HepG2 (cell line): ENCODE data around the gene HAPLN2. TPM values are rescaled to one million over a fixed set of nuclear protein-coding genes. Genes with fewer than 3 reads are reported as not detected.

Experiments
- ATAC-seq: fragments of 200-7000 bp; cut with Tn5 transposase; 3 replicates; pipeline ENCODE4 v1.9.1; 2020; ENCODE audit warnings: mild to moderate bottlenecking, moderate library complexity
- BruUV-seq: library from RNA; stranded (reverse); fragments of 400-500 nt; replicated peaks from 2 replicates; lab custom pipeline; 2021; lab: Mats Ljungman, UMichigan
- CTCF ChIA-PET: fragments of 300-600 bp; formaldehyde crosslinking; extraction: SDS; loops from one replicate; lab custom pipeline; 2021; ENCODE audit warnings: low total read pairs, inconsistent platforms, low intra/inter-chr PET ratio; lab: Yijun Ruan, JAX
- POLR2A ChIA-PET: fragments of 350-600 bp; sonication (Branson Sonifier 250); formaldehyde crosslinking; loops from one replicate; lab custom pipeline; 2020; ENCODE audit warnings: antibody characterized with exemption, inconsistent platforms; lab: Yijun Ruan, JAX
- DNase-seq: peaks from one replicate; pipeline ENCODE4 v3.0.0-alpha.2; 2015; ENCODE audit warnings: low spot score
- FAIRE-seq: peaks from 3 replicates; lab custom pipeline; 2011; peaks lifted over from hg19 to GRCh38; lab: Jason Lieb, UNC
- H2AFZ ChIP-seq: one replicate; pipeline ENCODE4 v1.6.1; 2011; ENCODE audit warnings: low read length, inconsistent platforms
- H3K27ac ChIP-seq: fragments of 300-600 bp; 3 replicates; pipeline ENCODE4 v1.8.0; 2011; ENCODE audit warnings: mixed run types, mild to moderate bottlenecking, mixed read lengths, low read length, inconsistent platforms; ENCODE audit not compliant: insufficient read depth; ENCODE audit errors: extremely low read length
- H3K27me3 ChIP-seq, 2 experiments: fragments of 200-600 bp in 1 of 2; 2 replicates in 1 of 2; 3 replicates in 1 of 2; pipeline versions ENCODE4 v1.6.0 to v1.8.0; 2011; ENCODE audit warnings: low read length in 2 of 2, mild to moderate bottlenecking in 2 of 2, moderate library complexity in 2 of 2, inconsistent platforms in 1 of 2; ENCODE audit not compliant: insufficient read depth in 2 of 2, control insufficient read depth in 1 of 2
- H3K36me3 ChIP-seq, 2 experiments: fragments of 200-600 bp in 1 of 2; replicated peaks in 1 of 2; 2 replicates in 1 of 2; 3 replicates in 1 of 2; pipeline versions ENCODE4 v1.5.1 to v1.8.0; 2011; ENCODE audit warnings: low read length in 2 of 2, inconsistent platforms in 1 of 2; ENCODE audit not compliant: insufficient read depth in 2 of 2, control insufficient read depth in 1 of 2
- H3K4me1 ChIP-seq: 2 replicates; pipeline ENCODE4 v1.5.1; 2012; ENCODE audit warnings: low read length, inconsistent platforms; ENCODE audit not compliant: insufficient read depth
- H3K4me2 ChIP-seq: 2 replicates; pipeline ENCODE4 v1.6.0; 2011; ENCODE audit warnings: low read depth, low read length, inconsistent platforms
- H3K4me3 ChIP-seq, 3 experiments: fragments of 200-600 bp in 1 of 3; sonication (generic), shearing (Covaris generic) in 1 of 3; replicated peaks in 1 of 3; 2 replicates each; pipeline ENCODE4 v1.5.1; 2011 to 2016; ENCODE audit warnings: low read length in 3 of 3, inconsistent platforms in 2 of 3, low read depth in 2 of 3, mild to moderate bottlenecking in 2 of 3, control low read depth in 1 of 3, mixed read lengths in 1 of 3; ENCODE audit not compliant: insufficient read depth in 1 of 3
- H3K79me2 ChIP-seq: one replicate; pipeline ENCODE4 v1.6.1; 2011; ENCODE audit warnings: low read length, inconsistent platforms; ENCODE audit not compliant: insufficient read depth
- H3K9ac ChIP-seq: 2 replicates; pipeline ENCODE4 v1.6.0; 2011; ENCODE audit warnings: mild to moderate bottlenecking, low read depth, low read length, inconsistent platforms; ENCODE audit not compliant: insufficient read depth
- H3K9me3 ChIP-seq: 2 replicates; pipeline ENCODE4 v1.5.1; 2012; ENCODE audit warnings: mild to moderate bottlenecking, low read length
- H4K20me1 ChIP-seq: 2 replicates; pipeline ENCODE4 v1.6.0; 2011; ENCODE audit warnings: inconsistent platforms, mild to moderate bottlenecking, low read length, moderate library complexity; ENCODE audit not compliant: insufficient read depth
- AGO2 ChIP-seq: fragments of 200-400 bp; formaldehyde crosslinking; optimal IDR thresholded peaks from 2 replicates; pipeline ENCODE3; 2017; ENCODE audit warnings: mild to moderate bottlenecking, low read depth, low read length, moderate library complexity
- HDAC2 ChIP-seq: sonication (generic); formaldehyde crosslinking; IDR thresholded peaks from 2 replicates; pipeline ENCODE4 v1.4.0; 2020; ENCODE audit warnings: missing genetic modification reagents
- NKX3-1 ChIP-seq: sonication (generic); formaldehyde crosslinking; IDR thresholded peaks from 2 replicates; pipeline ENCODE4 v1.5.0; 2020; ENCODE audit warnings: missing genetic modification reagents
- ZBTB7A ChIP-seq: sonication (generic); formaldehyde crosslinking; IDR thresholded peaks from 2 replicates; pipeline ENCODE4 v1.8.0; 2022; ENCODE audit warnings: mild to moderate bottlenecking, missing genetic modification reagents
- ZEB1 ChIP-seq: IDR thresholded peaks from 2 replicates; pipeline ENCODE4 v1.6.1; 2012; ENCODE audit warnings: mild to moderate bottlenecking, low read depth, inconsistent platforms; ENCODE audit not compliant: insufficient replicate concordance
- ZNF550 ChIP-seq: sonication (generic); formaldehyde crosslinking; IDR thresholded peaks from 2 replicates; pipeline ENCODE4 v1.4.0; 2020; ENCODE audit warnings: mild to moderate bottlenecking, missing genetic modification reagents, borderline replicate concordance
- ZNF558 ChIP-seq: sonication (generic); formaldehyde crosslinking; IDR thresholded peaks from 2 replicates; pipeline ENCODE4 v1.9.0; 2022; ENCODE audit warnings: mild to moderate bottlenecking, missing genetic modification reagents, borderline replicate concordance
- ZNF629 ChIP-seq: sonication (generic); formaldehyde crosslinking; conservative IDR thresholded peaks from 2 replicates; pipeline ENCODE4 v1.5.0; 2020; ENCODE audit warnings: missing genetic modification reagents
- ZNF790 ChIP-seq: sonication (generic); formaldehyde crosslinking; IDR thresholded peaks from 2 replicates; pipeline ENCODE4 v1.8.0; 2022; ENCODE audit warnings: missing genetic modification reagents, mild to moderate bottlenecking, borderline replicate concordance
- ZZZ3 ChIP-seq: sonication (generic); formaldehyde crosslinking; IDR thresholded peaks from 2 replicates; pipeline ENCODE4 v1.4.0; 2020; ENCODE audit warnings: missing genetic modification reagents, mild to moderate bottlenecking, borderline replicate concordance
- WGBS: methylation state at CpG from one replicate; pipeline ENCODE4 v1.1.6; 2017; ENCODE audit warnings: low lambda C conversion rate; 5-methylcytosine and 5-hydroxymethylcytosine counted together
- in situ Hi-C: cut with HindIII; loops from 2 replicates; pipeline ENCODE4 v1.10.0; 2017; ENCODE audit warnings: low pct_unique_long_range_greater_than_20kb; ENCODE audit not compliant: extremely low pct_ligation_motif_present
- intact Hi-C: fragments of 100-400 bp; cut with micrococcal nuclease; formaldehyde crosslinking; loops from one replicate; pipeline ENCODE4 v1.10.0; 2022; ENCODE audit not compliant: unreplicated experiment
- polyA plus RNA-seq, 8 experiments: library from polyadenylated mRNA; depleted of rRNA in 3 of 8; stranded (reverse) in 7 of 8; unstranded in 1 of 8; fragments of >200 nt; fragmentation: Illumina TruSeq in 4 of 8; extraction: Trizol in 4 of 8; gene quantifications; 2 replicates each; pipeline versions ENCODE4 v1.2.1 to v1.2.3, GENCODE V29; 2011 to 2016; ENCODE audit warnings: low read depth in 4 of 8, missing spikeins in 1 of 8, mixed read lengths in 1 of 8; ENCODE audit not compliant: insufficient read depth in 1 of 8
- total RNA-seq, 5 experiments: library from RNA; depleted of rRNA; stranded (reverse); fragments of >200 nt; fragmentation: Illumina TruSeq; extraction: Trizol; gene quantifications; 2 replicates each; pipeline ENCODE4 v1.2.3, GENCODE V29; 2016; ENCODE audit warnings: low read depth in 1 of 5
- TF ChIP-seq, protein P1 (sequence below): sonication (generic); formaldehyde crosslinking; IDR thresholded peaks from 2 replicates; pipeline ENCODE4 v1.5.0; 2020; ENCODE audit warnings: missing genetic modification reagents

HAPLN2 gene
- total and polyA plus RNA-seq, 2 of the 13 experiments (the other 11 are each of a cell fraction or from before 2014, with no cell fraction given), result not detected

DNA sequence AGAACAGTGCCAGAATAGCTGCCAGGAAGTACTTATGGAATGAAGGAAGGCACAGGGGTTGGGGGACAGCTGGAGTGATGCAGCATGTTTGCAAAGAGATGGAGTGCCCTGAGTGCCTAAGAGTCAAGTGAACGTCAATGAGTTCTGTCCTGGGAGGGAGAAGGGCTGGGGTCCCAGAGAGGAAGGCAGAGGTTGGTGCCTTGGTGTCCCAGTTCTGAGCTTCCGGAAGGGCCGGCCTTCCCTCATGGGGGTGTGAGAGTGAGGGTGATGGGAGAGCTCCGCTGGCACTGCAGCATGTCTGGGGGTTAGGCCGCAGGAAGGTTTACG is 40.4 kb downstream of the HAPLN2 start:
- peak overlapping the region; percentile 72 for H3K9ac ChIP-seq
- ChIA-PET POLR2A (interaction anchor here (1.0 to 11.4 kb wide), 4 partner anchors 15 to 107 kb away, joined by 3 to 189 read pairs (median 4); partner anchors contain the start of genes HDGF, NES and PRCC), CTCF (interaction anchor here (1.3 to 6.4 kb wide), 5 partner anchors 14 to 66 kb away, joined by 4 to 166 read pairs (median 9); partner anchors contain the start of gene NES)
- no TSS peak for BruUV-seq
- 0 out of 2 replicates have a peak, but pooled peaks have one; percentile 2 for TF ChIP-seq ZZZ3 (CRISPR knock-in tag)
- TF ChIP-seq ZNF558, result peak; percentile 12; the same call in 1 of the 2 replicates
- TF ChIP-seq ZNF629, result no peak
- no peak for TF ChIP-seq AGO2
- TF ChIP-seq ZEB1, result peak; percentile 5
- 0 out of 2 replicates have a peak, but pooled peaks have one; percentile 4 for TF ChIP-seq NKX3-1
- 0 out of 2 replicates have a peak, but pooled peaks have one; percentile 4 for TF ChIP-seq ZNF790 (CRISPR knock-in tag)
- TF ChIP-seq HDAC2 (CRISPR knock-in tag), result no peak
- TF ChIP-seq ZBTB7A, result peak; percentile 13; the same call in 1 of the 2 replicates
- TF ChIP-seq ZNF550 (CRISPR knock-in tag), result 0 out of 2 replicates have a peak, but pooled peaks have one; percentile 24
- TF ChIP-seq, protein P1, sequence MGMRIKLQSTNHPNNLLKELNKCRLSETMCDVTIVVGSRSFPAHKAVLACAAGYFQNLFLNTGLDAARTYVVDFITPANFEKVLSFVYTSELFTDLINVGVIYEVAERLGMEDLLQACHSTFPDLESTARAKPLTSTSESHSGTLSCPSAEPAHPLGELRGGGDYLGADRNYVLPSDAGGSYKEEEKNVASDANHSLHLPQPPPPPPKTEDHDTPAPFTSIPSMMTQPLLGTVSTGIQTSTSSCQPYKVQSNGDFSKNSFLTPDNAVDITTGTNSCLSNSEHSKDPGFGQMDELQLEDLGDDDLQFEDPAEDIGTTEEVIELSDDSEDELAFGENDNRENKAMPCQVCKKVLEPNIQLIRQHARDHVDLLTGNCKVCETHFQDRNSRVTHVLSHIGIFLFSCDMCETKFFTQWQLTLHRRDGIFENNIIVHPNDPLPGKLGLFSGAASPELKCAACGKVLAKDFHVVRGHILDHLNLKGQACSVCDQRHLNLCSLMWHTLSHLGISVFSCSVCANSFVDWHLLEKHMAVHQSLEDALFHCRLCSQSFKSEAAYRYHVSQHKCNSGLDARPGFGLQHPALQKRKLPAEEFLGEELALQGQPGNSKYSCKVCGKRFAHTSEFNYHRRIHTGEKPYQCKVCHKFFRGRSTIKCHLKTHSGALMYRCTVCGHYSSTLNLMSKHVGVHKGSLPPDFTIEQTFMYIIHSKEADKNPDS, result 0 out of 2 replicates have a peak, but pooled peaks have one; percentile 37
- ATAC-seq (no peak), FAIRE-seq (no peak), DNase-seq (no peak)
- peaks cover 77% of the 10 kb centered on the region for H3K4me1 ChIP-seq
- H3K4me2 ChIP-seq, result peak overlapping the region; percentile 96
- H3K36me3 ChIP-seq, result peaks cover 1 to 5% of the 10 kb centered on the region in 2 experiments; a peak in 1 of 5 replicates
- peaks cover 20% of the 10 kb centered on the region for H3K79me2 ChIP-seq
- peak overlapping the region; percentile 31 to 72 (median 46); a peak in 5 of 6 replicates for H3K4me3 ChIP-seq
- H3K27me3 ChIP-seq, result no peaks in the 10 kb centered on the region; a peak in 1 of 5 replicates
- intact Hi-C loops, result no loop called here
- H2AFZ ChIP-seq, result no peak overlapping the region
- H4K20me1 ChIP-seq, result peaks cover 52% of the 10 kb centered on the region
- no peak overlapping the region for H3K27ac ChIP-seq
- in situ Hi-C loops, result no loop called here
- no peaks in the 10 kb centered on the region for H3K9me3 ChIP-seq
- WGBS, result 47% methylated on average over 5 of the region's 6 CpGs
